Measurements from ENCODE around the gene BSN.

GRCh38 chr3:49623071-49623470 lies 68.8 kb downstream of the BSN start:
- TF ChIP-seq CTCF (IDR thresholded peaks at IDR 0.05) (no peak), ZFX (IDR thresholded peaks at IDR 0.05; ENCODE audit: borderline replicate concordance) (no peak)

Measured in 22Rv1 (cell line).